K562 (cell line): ENCODE results near the gene FARP1. TPM values are rescaled to one million over a fixed set of nuclear protein-coding genes. Genes with fewer than 3 reads are reported as not detected.

Source experiments
- CBFA2T2 ChIP-seq: fragments of 450-650 bp; conservative IDR thresholded peaks from 2 replicates; pipeline ENCODE4 v1.6.1; 2017; ENCODE audit warnings: mild to moderate bottlenecking
- CHD1 ChIP-seq: fragments of 200-600 bp; sonication (generic); IDR thresholded peaks from one replicate; pipeline ENCODE4 v1.6.1; 2012; ENCODE audit warnings: mild to moderate bottlenecking, moderate library complexity, low read length, inconsistent platforms
- COPS2 ChIP-seq: fragments of 450-650 bp; conservative IDR thresholded peaks from 2 replicates; pipeline ENCODE4 v1.6.1; 2016; ENCODE audit warnings: mild to moderate bottlenecking, moderate library complexity
- CREBBP ChIP-seq: IDR thresholded peaks from one replicate; pipeline ENCODE4 v1.6.1; 2012; ENCODE audit warnings: low read depth, mild to moderate bottlenecking, control low read depth, inconsistent platforms, low read length
- ETS2 ChIP-seq: IDR thresholded peaks from 2 replicates; pipeline ENCODE4 v1.6.1; 2016; ENCODE audit warnings: borderline replicate concordance, missing genetic modification characterization, mild to moderate bottlenecking, moderate library complexity, missing compliant biosample characterization; ENCODE audit not compliant: poor library complexity, severe bottlenecking
- JUND ChIP-seq, 2 experiments: IDR thresholded peaks; 2 replicates in 1 of 2; 3 replicates in 1 of 2; pipeline ENCODE4 v1.6.1; 2011; ENCODE audit warnings: borderline replicate concordance in 2 of 2, low read depth in 2 of 2, low read length in 2 of 2, improper control_type of control experiment in 1 of 2, missing biosample characterization in 1 of 2, missing genetic modification characterization in 1 of 2, missing genetic modification reagents in 1 of 2
- KAT2B ChIP-seq: IDR thresholded peaks from one replicate; pipeline ENCODE4 v1.6.1; 2012; ENCODE audit warnings: low read depth, mild to moderate bottlenecking, control low read depth, inconsistent platforms, low read length, moderate library complexity
- LARP7 ChIP-seq: fragments of 450-650 bp; IDR thresholded peaks from 2 replicates; pipeline ENCODE4 v1.6.1; 2016
- MTA2 ChIP-seq: fragments of 450-650 bp; IDR thresholded peaks from 2 replicates; pipeline ENCODE4 v1.6.1; 2016; ENCODE audit warnings: low read depth
- POLR2H ChIP-seq: IDR thresholded peaks from 2 replicates; pipeline ENCODE4 v1.6.1; 2016; ENCODE audit warnings: missing genetic modification characterization, low read depth, mild to moderate bottlenecking, control low read depth, missing compliant biosample characterization, moderate library complexity
- RBBP5 ChIP-seq: fragments of 200-600 bp; sonication (generic); IDR thresholded peaks from 2 replicates; pipeline ENCODE4 v1.6.1; 2012; ENCODE audit warnings: borderline replicate concordance, mild to moderate bottlenecking, low read length, control low read depth, inconsistent platforms; ENCODE audit not compliant: insufficient read depth, poor library complexity, severe bottlenecking
- STAT5A ChIP-seq: IDR thresholded peaks from 2 replicates; pipeline ENCODE4 v1.6.1; 2012; ENCODE audit warnings: low read length, inconsistent platforms, borderline replicate concordance
- SUPT5H ChIP-seq: fragments of 450-650 bp; IDR thresholded peaks from 2 replicates; pipeline ENCODE4 v1.6.1; 2016
- TRIM28 ChIP-seq: fragments of 450-650 bp; IDR thresholded peaks from 2 replicates; pipeline ENCODE4 v1.6.1; 2017
- XRCC5 ChIP-seq: fragments of 200-400 bp; formaldehyde crosslinking; IDR thresholded peaks from 2 replicates; pipeline ENCODE4 v1.6.1; 2017; ENCODE audit warnings: low read depth, mild to moderate bottlenecking, low read length
- ZEB2 ChIP-seq: fragments of 450-650 bp; IDR thresholded peaks from 2 replicates; pipeline ENCODE4 v1.6.1; 2016
- ZNF316 ChIP-seq: fragments of 450-650 bp; IDR thresholded peaks from 2 replicates; pipeline ENCODE4 v1.6.1; 2016
- polyA plus RNA-seq, 8 experiments: library from polyadenylated mRNA; depleted of rRNA in 4 of 8; stranded (reverse) in 5 of 8; unstranded in 3 of 8; fragments of >200 nt; fragmentation: Nextera tagmentation in 2 of 8; fragmentation: Illumina TruSeq in 1 of 8; extraction: Ambion mirVana in 2 of 8; extraction: Trizol in 1 of 8; gene quantifications; 2 replicates each; pipeline versions ENCODE4 v1.2.1 to v1.2.3, GENCODE V29; 2011 to 2014; ENCODE audit warnings: inconsistent platforms in 1 of 8, missing spikeins in 1 of 8
- total RNA-seq, 7 experiments: library from RNA; depleted of rRNA in 6 of 7; stranded (reverse); fragments of >200 nt in 6 of 7; fragmentation: Illumina TruSeq in 2 of 7; extraction: Trizol in 2 of 7; gene quantifications; 2 replicates each; pipeline versions ENCODE4 v1.2.1 to v1.2.3, GENCODE V29; 2011 to 2021; ENCODE audit warnings: low replicate concordance in 1 of 7
- TF ChIP-seq, protein P1 (sequence below), 2 experiments: IDR thresholded peaks; 2 replicates each; pipeline ENCODE4 v1.6.1; 2012; ENCODE audit warnings: improper control_type of control experiment in 2 of 2, low read depth in 2 of 2, low read length in 2 of 2, borderline replicate concordance in 1 of 2
- TF ChIP-seq, protein P2 (sequence below): fragments of 450-650 bp; IDR thresholded peaks from 2 replicates; pipeline ENCODE4 v1.6.1; 2018; ENCODE audit not compliant: partially characterized antibody
- TF ChIP-seq, protein P3 (sequence below), 2 experiments: fragments of 200-800 bp in 1 of 2; sonication (Bioruptor generic) in 1 of 2; sonication (generic) in 1 of 2; formaldehyde crosslinking in 1 of 2; IDR thresholded peaks in 1 of 2; conservative IDR thresholded peaks in 1 of 2; 2 replicates each; pipeline versions ENCODE4 v1.5.0 to v1.6.1; 2016 to 2020; ENCODE audit warnings: missing compliant biosample characterization in 1 of 2, missing genetic modification characterization in 1 of 2, missing genetic modification reagents in 1 of 2

FARP1 gene
- total and polyA plus RNA-seq, 9 of the 15 experiments (the other 6 are each of a cell fraction or from before 2014, with no cell fraction given), result 0.03 to 0.29 (median 0.05) TPM; not detected in 3

DNA sequence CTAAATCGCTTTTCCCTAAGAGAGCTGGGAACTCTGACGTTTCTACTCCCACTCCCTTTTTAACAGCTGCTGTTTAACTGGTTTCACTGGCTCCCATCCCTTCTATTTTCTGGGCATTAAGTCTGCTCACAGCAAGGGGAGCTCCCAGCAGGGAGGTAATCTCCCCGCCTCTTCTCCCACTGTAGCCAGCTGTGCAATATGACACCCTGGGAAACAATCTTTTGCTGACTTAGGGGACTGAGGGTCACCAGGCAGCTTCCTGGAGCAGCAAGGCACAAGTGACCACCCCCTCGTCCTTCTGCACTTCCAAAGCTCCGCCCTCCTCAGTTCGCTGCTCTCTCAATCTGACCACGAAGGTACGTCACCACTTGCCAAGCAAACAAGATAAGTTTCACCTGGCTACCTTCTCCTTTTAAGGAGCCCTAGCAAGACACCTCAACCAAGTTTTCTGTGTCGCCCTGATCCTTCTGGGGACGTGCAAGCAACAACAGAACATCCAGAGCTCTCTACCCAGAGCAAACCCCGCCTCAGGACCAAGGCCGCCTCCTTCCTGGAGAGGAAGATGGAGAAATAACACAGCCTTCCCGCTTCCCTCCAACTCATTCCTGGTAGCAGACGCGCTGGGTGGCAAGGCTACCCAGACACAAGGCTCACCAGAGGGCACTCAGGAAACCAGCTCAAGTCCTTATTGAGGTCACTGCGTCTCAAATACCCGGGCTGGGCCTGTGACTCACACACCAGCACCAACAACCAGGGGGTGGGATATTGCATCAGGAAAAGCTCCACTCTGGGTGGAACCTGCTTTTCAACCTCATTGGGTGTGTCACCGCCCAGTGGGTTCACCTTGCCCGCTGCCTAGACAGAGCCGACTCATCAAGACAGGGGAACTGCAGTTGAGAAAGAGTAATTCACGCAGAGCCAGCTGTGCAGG lies 341.7 kb downstream of the FARP1 start (continued):
- TF ChIP-seq, protein P1, sequence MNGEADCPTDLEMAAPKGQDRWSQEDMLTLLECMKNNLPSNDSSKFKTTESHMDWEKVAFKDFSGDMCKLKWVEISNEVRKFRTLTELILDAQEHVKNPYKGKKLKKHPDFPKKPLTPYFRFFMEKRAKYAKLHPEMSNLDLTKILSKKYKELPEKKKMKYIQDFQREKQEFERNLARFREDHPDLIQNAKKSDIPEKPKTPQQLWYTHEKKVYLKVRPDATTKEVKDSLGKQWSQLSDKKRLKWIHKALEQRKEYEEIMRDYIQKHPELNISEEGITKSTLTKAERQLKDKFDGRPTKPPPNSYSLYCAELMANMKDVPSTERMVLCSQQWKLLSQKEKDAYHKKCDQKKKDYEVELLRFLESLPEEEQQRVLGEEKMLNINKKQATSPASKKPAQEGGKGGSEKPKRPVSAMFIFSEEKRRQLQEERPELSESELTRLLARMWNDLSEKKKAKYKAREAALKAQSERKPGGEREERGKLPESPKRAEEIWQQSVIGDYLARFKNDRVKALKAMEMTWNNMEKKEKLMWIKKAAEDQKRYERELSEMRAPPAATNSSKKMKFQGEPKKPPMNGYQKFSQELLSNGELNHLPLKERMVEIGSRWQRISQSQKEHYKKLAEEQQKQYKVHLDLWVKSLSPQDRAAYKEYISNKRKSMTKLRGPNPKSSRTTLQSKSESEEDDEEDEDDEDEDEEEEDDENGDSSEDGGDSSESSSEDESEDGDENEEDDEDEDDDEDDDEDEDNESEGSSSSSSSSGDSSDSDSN (IDR thresholded peaks at IDR 0.05; ENCODE audit: borderline replicate concordance in 1 of 2, low read depth in 2 of 2, low read length in 2 of 2), result no peak
- TF ChIP-seq TRIM28 (no peak), CHD1 (no peak), POLR2H (tag) (no peak), LARP7 (no peak), ZEB2 (0 out of 2 replicates have a peak, but pooled peaks have one; percentile 63), MTA2 (no peak), ETS2 (tag) (no peak), COPS2 (no peak), JUND (IDR thresholded peaks at IDR 0.05; ENCODE audit: borderline replicate concordance, low read depth, low read length) (peak; percentile 58), JUND (tag; IDR thresholded peaks at IDR 0.05; ENCODE audit: borderline replicate concordance, low read depth, low read length) (peak; percentile 36; the same call in 1 of the 3 replicates), XRCC5 (no peak), RBBP5 (peak; percentile 28), KAT2B (no peak), ZNF316 (peak; percentile 63), CREBBP (no peak), SUPT5H (no peak), STAT5A (no peak), CBFA2T2 (0 out of 2 replicates have a peak, but pooled peaks have one; percentile 19)
- TF ChIP-seq, protein P2, sequence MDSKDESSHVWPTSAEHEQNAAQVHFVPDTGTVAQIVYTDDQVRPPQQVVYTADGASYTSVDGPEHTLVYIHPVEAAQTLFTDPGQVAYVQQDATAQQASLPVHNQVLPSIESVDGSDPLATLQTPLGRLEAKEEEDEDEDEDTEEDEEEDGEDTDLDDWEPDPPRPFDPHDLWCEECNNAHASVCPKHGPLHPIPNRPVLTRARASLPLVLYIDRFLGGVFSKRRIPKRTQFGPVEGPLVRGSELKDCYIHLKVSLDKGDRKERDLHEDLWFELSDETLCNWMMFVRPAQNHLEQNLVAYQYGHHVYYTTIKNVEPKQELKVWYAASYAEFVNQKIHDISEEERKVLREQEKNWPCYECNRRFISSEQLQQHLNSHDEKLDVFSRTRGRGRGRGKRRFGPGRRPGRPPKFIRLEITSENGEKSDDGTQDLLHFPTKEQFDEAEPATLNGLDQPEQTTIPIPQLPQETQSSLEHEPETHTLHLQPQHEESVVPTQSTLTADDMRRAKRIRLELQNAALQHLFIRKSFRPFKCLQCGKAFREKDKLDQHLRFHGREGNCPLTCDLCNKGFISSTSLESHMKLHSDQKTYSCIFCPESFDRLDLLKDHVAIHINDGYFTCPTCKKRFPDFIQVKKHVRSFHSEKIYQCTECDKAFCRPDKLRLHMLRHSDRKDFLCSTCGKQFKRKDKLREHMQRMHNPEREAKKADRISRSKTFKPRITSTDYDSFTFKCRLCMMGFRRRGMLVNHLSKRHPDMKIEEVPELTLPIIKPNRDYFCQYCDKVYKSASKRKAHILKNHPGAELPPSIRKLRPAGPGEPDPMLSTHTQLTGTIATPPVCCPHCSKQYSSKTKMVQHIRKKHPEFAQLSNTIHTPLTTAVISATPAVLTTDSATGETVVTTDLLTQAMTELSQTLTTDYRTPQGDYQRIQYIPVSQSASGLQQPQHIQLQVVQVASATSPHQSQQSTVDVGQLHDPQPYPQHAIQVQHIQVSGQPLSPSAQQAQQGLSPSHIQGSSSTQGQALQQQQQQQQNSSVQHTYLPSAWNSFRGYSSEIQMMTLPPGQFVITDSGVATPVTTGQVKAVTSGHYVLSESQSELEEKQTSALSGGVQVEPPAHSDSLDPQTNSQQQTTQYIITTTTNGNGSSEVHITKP, result peak; percentile 67
- TF ChIP-seq, protein P3, sequence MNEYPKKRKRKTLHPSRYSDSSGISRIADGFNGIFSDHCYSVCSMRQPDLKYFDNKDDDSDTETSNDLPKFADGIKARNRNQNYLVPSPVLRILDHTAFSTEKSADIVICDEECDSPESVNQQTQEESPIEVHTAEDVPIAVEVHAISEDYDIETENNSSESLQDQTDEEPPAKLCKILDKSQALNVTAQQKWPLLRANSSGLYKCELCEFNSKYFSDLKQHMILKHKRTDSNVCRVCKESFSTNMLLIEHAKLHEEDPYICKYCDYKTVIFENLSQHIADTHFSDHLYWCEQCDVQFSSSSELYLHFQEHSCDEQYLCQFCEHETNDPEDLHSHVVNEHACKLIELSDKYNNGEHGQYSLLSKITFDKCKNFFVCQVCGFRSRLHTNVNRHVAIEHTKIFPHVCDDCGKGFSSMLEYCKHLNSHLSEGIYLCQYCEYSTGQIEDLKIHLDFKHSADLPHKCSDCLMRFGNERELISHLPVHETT (CRISPR knock-in tag; conservative IDR thresholded peaks at IDR 0.05 in 1 of 2, IDR thresholded peaks at IDR 0.05 in 1 of 2), result no peak
